Trophoblast cell (in vitro differentiated cells and primary cell): ENCODE measurements around the gene CADPS.

Experiments
- DNase-seq, 2 donors: peaks; one replicate each; pipeline ENCODE4 v3.0.0-alpha.2; 2016
- H2AFZ ChIP-seq: 2 replicates; pipeline ENCODE4 v1.6.1; 2013; ENCODE audit warnings: low read length, moderate library complexity, mild to moderate bottlenecking; ENCODE audit not compliant: insufficient read depth, poor library complexity
- H2AK5ac ChIP-seq: 2 replicates; pipeline ENCODE4 v1.6.1; 2013; ENCODE audit warnings: mild to moderate bottlenecking, low read length
- H2BK120ac ChIP-seq: 2 replicates; pipeline ENCODE4 v1.6.1; 2013; ENCODE audit warnings: low read length, mild to moderate bottlenecking, moderate library complexity; ENCODE audit not compliant: insufficient read depth, poor library complexity
- H2BK12ac ChIP-seq: 2 replicates; pipeline ENCODE4 v1.6.1; 2013; ENCODE audit warnings: mild to moderate bottlenecking, low read length, moderate library complexity
- H2BK5ac ChIP-seq: 2 replicates; pipeline ENCODE4 v1.6.1; 2013; ENCODE audit warnings: low read length, low read depth, moderate library complexity, mild to moderate bottlenecking; ENCODE audit not compliant: poor library complexity
- H3K14ac ChIP-seq: 2 replicates; pipeline ENCODE4 v1.6.1; 2013; ENCODE audit warnings: mild to moderate bottlenecking, low read length
- H3K18ac ChIP-seq: 2 replicates; pipeline ENCODE4 v1.6.1; 2013; ENCODE audit warnings: mild to moderate bottlenecking, low read length
- H3K23ac ChIP-seq: 2 replicates; pipeline ENCODE4 v1.6.1; 2013; ENCODE audit warnings: low read length
- H3K27ac ChIP-seq: 2 replicates; pipeline ENCODE4 v1.5.1; 2013; ENCODE audit warnings: low read depth, mild to moderate bottlenecking, inconsistent platforms, low read length, moderate library complexity
- H3K27me3 ChIP-seq: 2 replicates; pipeline ENCODE4 v1.6.1; 2013; ENCODE audit warnings: inconsistent platforms, mild to moderate bottlenecking, low read length, moderate library complexity; ENCODE audit not compliant: insufficient read depth
- H3K36me3 ChIP-seq, 2 experiments: 1 replicate in 1 of 2; 2 replicates in 1 of 2; pipeline ENCODE4 v1.6.1; 2013; ENCODE audit warnings: low read length in 2 of 2, mild to moderate bottlenecking in 2 of 2, moderate library complexity in 1 of 2; ENCODE audit not compliant: insufficient read depth in 2 of 2, control insufficient read depth in 1 of 2
- H3K4ac ChIP-seq: 2 replicates; pipeline ENCODE4 v1.6.1; 2013; ENCODE audit warnings: low read depth, mild to moderate bottlenecking, low read length, moderate library complexity
- H3K4me1 ChIP-seq, 2 experiments: 1 replicate in 1 of 2; 2 replicates in 1 of 2; pipeline ENCODE4 v1.6.1; 2013; ENCODE audit warnings: low read length in 2 of 2, mild to moderate bottlenecking in 2 of 2, moderate library complexity in 1 of 2; ENCODE audit not compliant: insufficient read depth in 2 of 2, control insufficient read depth in 1 of 2
- H3K4me2 ChIP-seq: 2 replicates; pipeline ENCODE4 v1.6.1; 2013; ENCODE audit warnings: inconsistent platforms, mild to moderate bottlenecking, low read length, moderate library complexity
- H3K4me3 ChIP-seq: 2 replicates; pipeline ENCODE4 v1.5.1; 2013; ENCODE audit warnings: mild to moderate bottlenecking, low read depth, low read length, inconsistent platforms
- H3K79me1 ChIP-seq: one replicate; pipeline ENCODE4 v1.6.1; 2013; ENCODE audit warnings: low read length
- H3K79me2 ChIP-seq: 2 replicates; pipeline ENCODE4 v1.6.1; 2013; ENCODE audit warnings: low read length, mild to moderate bottlenecking; ENCODE audit not compliant: control insufficient read depth, insufficient read depth, poor library complexity
- H3K9ac ChIP-seq: 2 replicates; pipeline ENCODE4 v1.6.1; 2013; ENCODE audit warnings: mild to moderate bottlenecking, low read length
- H3K9me3 ChIP-seq: 2 replicates; pipeline ENCODE4 v1.6.1; 2013; ENCODE audit warnings: low read depth, mild to moderate bottlenecking, control low read depth, inconsistent platforms, low read length; ENCODE audit not compliant: insufficient read depth
- H4K12ac ChIP-seq: 2 replicates; pipeline ENCODE4 v1.6.1; 2013; ENCODE audit warnings: low read depth, mild to moderate bottlenecking, low read length, moderate library complexity
- H4K8ac ChIP-seq: 2 replicates; pipeline ENCODE4 v1.6.1; 2013; ENCODE audit warnings: low read depth, mild to moderate bottlenecking, low read length, moderate library complexity
- H4K91ac ChIP-seq: one replicate; pipeline ENCODE4 v1.6.1; 2013; ENCODE audit warnings: low read depth, mild to moderate bottlenecking, low read length, moderate library complexity
- WGBS: extraction: QIAGEN DNeasy Blood & Tissue Kit; methylation state at CpG from one replicate; pipeline ENCODE4 v1.1.7; 2013; ENCODE audit warnings: missing lambda C conversion rate; ENCODE audit not compliant: insufficient read length, insufficient coverage; ENCODE audit errors: extremely low coverage; 5-methylcytosine and 5-hydroxymethylcytosine counted together

The CADPS gene

DNA sequence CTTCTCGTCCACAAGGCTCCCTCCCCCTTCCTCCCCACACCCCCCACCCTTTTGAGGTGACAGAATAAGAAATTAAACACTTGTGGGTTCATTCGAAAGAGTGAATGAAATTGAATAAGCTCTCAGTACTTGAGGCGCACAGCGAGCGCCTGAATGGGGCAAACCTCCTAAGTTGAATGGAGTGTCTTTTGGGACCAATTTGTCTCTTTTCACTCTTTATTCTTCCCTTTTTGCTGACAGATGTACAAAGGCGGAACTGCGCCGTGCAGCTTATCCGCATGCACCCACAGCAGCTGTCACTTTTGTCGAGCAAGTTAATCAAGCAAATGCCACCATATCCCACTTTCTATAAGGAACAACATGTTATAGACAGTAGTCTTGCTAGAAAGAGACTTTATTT, 454.0 kb downstream of the CADPS start:
- no peak overlapping the region for H3K4me3 ChIP-seq
- no CpG with 5 or more reads among the region's 10 CpGs for WGBS
- H3K4ac ChIP-seq = no peak overlapping the region

DNA sequence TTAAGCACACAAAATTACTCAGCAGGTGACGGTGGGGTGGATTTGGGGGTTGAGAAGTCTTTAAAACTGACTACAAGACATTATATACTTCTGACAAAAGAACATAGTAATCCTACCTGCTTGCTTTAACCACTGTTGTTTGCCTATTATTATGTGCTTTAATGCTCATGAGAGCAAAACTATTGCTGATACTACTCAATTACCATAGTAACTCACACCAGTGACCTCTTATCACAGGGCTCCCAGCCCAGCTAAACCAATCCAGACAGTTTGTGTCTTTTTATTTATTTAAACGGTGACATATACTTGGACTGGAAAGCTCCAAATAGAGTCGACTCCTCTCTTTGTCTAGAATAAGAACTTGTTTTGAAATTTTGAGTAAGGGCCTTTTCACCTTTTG, 459.1 kb downstream of the CADPS start:
- Histone ChIP-seq H4K12ac (no peak overlapping the region), H3K9me3 (no peaks in the 10 kb centered on the region), H3K18ac (no peak overlapping the region), H2BK5ac (no peak overlapping the region), H2BK120ac (no peak overlapping the region), H3K23ac (no peak overlapping the region), H4K8ac (no peak overlapping the region), H3K4me2 (no peak overlapping the region), H3K27ac (no peak overlapping the region), H2AFZ (no peak overlapping the region), H3K79me1 (no peaks in the 10 kb centered on the region), H3K27me3 (no peaks in the 10 kb centered on the region), H3K4me1 (peaks cover 0 to 2% of the 10 kb centered on the region in 2 experiments), H3K4me3 (no peak overlapping the region), H3K36me3 (no peaks in the 10 kb centered on the region), H4K91ac (no peak overlapping the region), H3K14ac (no peak overlapping the region), H3K9ac (no peak overlapping the region), H2BK12ac (no peak overlapping the region), H2AK5ac (no peak overlapping the region), H3K79me2 (no peaks in the 10 kb centered on the region), H3K4ac (no peak overlapping the region)
- no peak for DNase-seq
- WGBS = no CpG with 5 or more reads among the region's 3 CpGs

More for the DNA sequence above, 454.0 kb downstream of the CADPS start:
- H3K23ac ChIP-seq = no peak overlapping the region
- no peaks in the 10 kb centered on the region for H3K27me3 ChIP-seq
- H4K91ac ChIP-seq = no peak overlapping the region
- no peaks in the 10 kb centered on the region for H3K4me1 ChIP-seq
- no peak overlapping the region for H3K27ac ChIP-seq
- H2AK5ac ChIP-seq = no peak overlapping the region
- H2AFZ ChIP-seq = no peak overlapping the region
- H3K36me3 ChIP-seq = no peaks in the 10 kb centered on the region
- no peak overlapping the region for H3K9ac ChIP-seq
- H3K79me2 ChIP-seq = no peaks in the 10 kb centered on the region
- no peak overlapping the region for H3K4me2 ChIP-seq
- DNase-seq = no peak
- no peaks in the 10 kb centered on the region for H3K79me1 ChIP-seq
- H2BK5ac ChIP-seq = no peak overlapping the region
- no peak overlapping the region for H3K14ac ChIP-seq
- H3K18ac ChIP-seq = no peak overlapping the region
- H4K12ac ChIP-seq = no peak overlapping the region
- H2BK12ac ChIP-seq = no peak overlapping the region
- H4K8ac ChIP-seq = no peak overlapping the region
- no peak overlapping the region for H2BK120ac ChIP-seq
- H3K9me3 ChIP-seq = no peaks in the 10 kb centered on the region

DNA sequence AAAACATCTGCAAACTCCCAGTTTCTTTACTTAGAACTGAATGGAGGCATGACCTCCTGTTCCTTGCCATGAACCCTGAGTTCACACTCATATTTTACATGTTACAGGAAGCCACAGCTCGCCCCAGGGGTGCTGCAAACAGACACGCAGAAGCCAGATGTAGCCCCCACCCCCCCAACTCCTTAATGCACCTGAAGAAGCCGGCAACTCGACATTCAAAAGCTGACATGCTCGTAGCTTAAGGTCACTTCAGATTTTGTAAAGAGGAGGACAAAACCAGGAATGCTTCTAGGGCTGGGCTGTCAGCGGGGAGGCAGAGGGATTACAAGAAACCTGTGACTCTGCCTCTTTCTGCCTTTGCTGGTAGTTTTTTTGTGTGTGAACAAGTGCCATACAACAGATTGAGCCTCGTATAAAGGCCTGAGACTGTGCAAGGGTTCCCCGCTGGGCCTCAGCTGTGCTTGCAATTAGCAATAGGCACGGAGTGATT, 459.9 kb downstream of the CADPS start:
- H3K4ac ChIP-seq = no peak overlapping the region
- no peak overlapping the region for H4K12ac ChIP-seq
- H3K36me3 ChIP-seq = no peaks in the 10 kb centered on the region
- H3K23ac ChIP-seq = no peak overlapping the region
- no peaks in the 10 kb centered on the region for H3K79me2 ChIP-seq
- no peak overlapping the region for H3K4me2 ChIP-seq
- no peaks in the 10 kb centered on the region for H3K27me3 ChIP-seq
- no peak overlapping the region for H2AK5ac ChIP-seq
- H4K8ac ChIP-seq = no peak overlapping the region
- H4K91ac ChIP-seq = no peak overlapping the region
- H3K27ac ChIP-seq = no peak overlapping the region
- H3K9me3 ChIP-seq = no peaks in the 10 kb centered on the region
- no peak for DNase-seq
- no peak overlapping the region for H3K4me3 ChIP-seq
- no peak overlapping the region for H3K14ac ChIP-seq
- no peak overlapping the region for H2BK120ac ChIP-seq
- H2BK12ac ChIP-seq = no peak overlapping the region
- H2BK5ac ChIP-seq = no peak overlapping the region
- no CpG with 5 or more reads among the region's 9 CpGs for WGBS
- H3K18ac ChIP-seq = no peak overlapping the region
- H3K79me1 ChIP-seq = no peaks in the 10 kb centered on the region
- no peak overlapping the region for H2AFZ ChIP-seq
- H3K4me1 ChIP-seq = peaks cover 0 to 2% of the 10 kb centered on the region in 2 experiments
- H3K9ac ChIP-seq = no peak overlapping the region

DNA sequence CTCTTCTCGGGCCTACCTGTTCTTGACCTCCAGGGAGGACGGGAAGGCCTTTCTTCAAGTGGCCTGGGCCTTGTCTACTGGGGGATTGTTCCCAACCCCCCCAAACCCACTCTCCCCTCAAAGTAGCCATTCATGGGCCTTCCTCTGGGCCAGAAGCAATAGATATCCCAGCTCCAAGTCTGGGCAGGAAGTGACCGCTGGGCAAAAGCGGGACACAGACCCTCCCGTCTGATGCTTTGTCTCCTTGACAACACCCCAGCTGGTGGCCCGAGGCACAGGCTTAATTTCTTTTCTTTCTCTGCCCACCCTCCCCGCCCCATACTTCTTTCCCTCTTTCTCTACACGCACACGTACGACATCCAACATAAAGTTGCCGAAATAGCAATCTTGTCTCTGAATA, 460.4 kb downstream of the CADPS start:
- no peak overlapping the region for H2BK120ac ChIP-seq
- no peak overlapping the region for H3K27ac ChIP-seq
- H3K79me2 ChIP-seq = no peaks in the 10 kb centered on the region
- H3K18ac ChIP-seq = no peak overlapping the region
- no peak overlapping the region for H4K12ac ChIP-seq
- H2BK5ac ChIP-seq = no peak overlapping the region
- no peak overlapping the region for H2BK12ac ChIP-seq
- H3K9me3 ChIP-seq = no peaks in the 10 kb centered on the region
- no peak overlapping the region for H2AK5ac ChIP-seq
- H3K36me3 ChIP-seq = no peaks in the 10 kb centered on the region
- no peak overlapping the region for H3K23ac ChIP-seq
- WGBS = no CpG with 5 or more reads among the region's 11 CpGs
- H3K4me1 ChIP-seq = peaks cover 0 to 2% of the 10 kb centered on the region in 2 experiments
- H3K4me3 ChIP-seq = no peak overlapping the region
- no peak overlapping the region for H3K4me2 ChIP-seq
- no peak overlapping the region for H2AFZ ChIP-seq
- no peak overlapping the region for H4K91ac ChIP-seq
- H4K8ac ChIP-seq = no peak overlapping the region
- no peaks in the 10 kb centered on the region for H3K27me3 ChIP-seq
- no peak overlapping the region for H3K14ac ChIP-seq
- H3K4ac ChIP-seq = no peak overlapping the region
- no peaks in the 10 kb centered on the region for H3K79me1 ChIP-seq
- no peak for DNase-seq
- no peak overlapping the region for H3K9ac ChIP-seq
